WTC11 (cell line): ENCODE data around the gene DCX.

Experiments used
- FOXJ3 ChIP-seq: sonication (generic); formaldehyde crosslinking; IDR thresholded peaks from 2 replicates; pipeline ENCODE4 v1.9.0; 2021; ENCODE audit warnings: missing genetic modification reagents, mild to moderate bottlenecking, borderline replicate concordance
- SP1 ChIP-seq: sonication (generic); formaldehyde crosslinking; conservative IDR thresholded peaks from 2 replicates; pipeline ENCODE4 v1.8.1; 2022; ENCODE audit warnings: missing genetic modification reagents
- TP53 ChIP-seq: sonication (generic); formaldehyde crosslinking; IDR thresholded peaks from 2 replicates; pipeline ENCODE4 v1.8.1; 2023; ENCODE audit warnings: mild to moderate bottlenecking, missing genetic modification reagents
- ZNF396 ChIP-seq: fragments of 250-450 bp; sonication (Bioruptor Pico); IDR thresholded peaks from 2 replicates; pipeline ENCODE4 v1.8.0; 2021; ENCODE audit warnings: mild to moderate bottlenecking, moderate library complexity, borderline replicate concordance
- TF ChIP-seq, protein P1 (sequence below): fragments of 200-600 bp; IDR thresholded peaks from 2 replicates; pipeline ENCODE4 v1.8.0; 2022; ENCODE audit warnings: antibody characterized with exemption
- TF ChIP-seq, protein P2 (sequence below): sonication (generic); formaldehyde crosslinking; IDR thresholded peaks from 2 replicates; pipeline ENCODE4 v1.8.0; 2023; ENCODE audit warnings: mild to moderate bottlenecking, missing genetic modification reagents

DNA sequence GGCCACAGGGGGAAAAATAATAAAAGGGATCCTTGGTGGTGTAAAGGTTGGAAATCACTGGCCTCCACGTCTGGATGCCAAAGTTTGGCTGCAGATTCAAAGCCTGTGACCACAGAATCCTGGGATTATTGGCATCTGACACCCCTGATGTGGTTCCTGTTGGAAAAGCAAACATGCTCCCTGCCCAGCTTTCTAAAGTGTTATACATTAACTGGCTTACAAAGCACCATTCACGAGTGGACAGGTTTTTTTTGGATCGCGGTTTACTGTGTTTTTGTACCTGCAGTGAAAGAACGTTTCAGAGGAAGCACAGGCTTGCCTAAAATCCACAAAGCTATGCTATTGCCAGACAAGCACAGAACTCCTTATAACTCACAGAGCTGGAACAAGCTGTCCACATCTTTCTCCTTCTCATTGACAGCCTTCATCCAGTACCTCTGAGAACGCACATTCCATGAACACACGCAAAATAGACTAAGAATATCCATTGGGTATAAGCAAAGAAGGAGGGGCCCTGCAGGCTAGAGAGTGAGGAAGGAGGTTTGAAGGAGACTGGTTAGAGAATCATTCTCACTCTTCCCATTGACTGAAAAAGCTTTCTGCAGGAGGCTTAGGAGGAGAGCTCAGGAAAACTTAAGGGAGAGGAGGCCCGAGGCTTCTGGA lies 127.2 kb downstream of the DCX start:
- TF ChIP-seq, protein P1, sequence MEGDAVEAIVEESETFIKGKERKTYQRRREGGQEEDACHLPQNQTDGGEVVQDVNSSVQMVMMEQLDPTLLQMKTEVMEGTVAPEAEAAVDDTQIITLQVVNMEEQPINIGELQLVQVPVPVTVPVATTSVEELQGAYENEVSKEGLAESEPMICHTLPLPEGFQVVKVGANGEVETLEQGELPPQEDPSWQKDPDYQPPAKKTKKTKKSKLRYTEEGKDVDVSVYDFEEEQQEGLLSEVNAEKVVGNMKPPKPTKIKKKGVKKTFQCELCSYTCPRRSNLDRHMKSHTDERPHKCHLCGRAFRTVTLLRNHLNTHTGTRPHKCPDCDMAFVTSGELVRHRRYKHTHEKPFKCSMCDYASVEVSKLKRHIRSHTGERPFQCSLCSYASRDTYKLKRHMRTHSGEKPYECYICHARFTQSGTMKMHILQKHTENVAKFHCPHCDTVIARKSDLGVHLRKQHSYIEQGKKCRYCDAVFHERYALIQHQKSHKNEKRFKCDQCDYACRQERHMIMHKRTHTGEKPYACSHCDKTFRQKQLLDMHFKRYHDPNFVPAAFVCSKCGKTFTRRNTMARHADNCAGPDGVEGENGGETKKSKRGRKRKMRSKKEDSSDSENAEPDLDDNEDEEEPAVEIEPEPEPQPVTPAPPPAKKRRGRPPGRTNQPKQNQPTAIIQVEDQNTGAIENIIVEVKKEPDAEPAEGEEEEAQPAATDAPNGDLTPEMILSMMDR, result no peak
- TF ChIP-seq ZNF396 (CRISPR knock-in tag), result no peak
- no peak for TF ChIP-seq SP1 (CRISPR knock-in tag)
- TF ChIP-seq TP53 (CRISPR knock-in tag), result no peak
- TF ChIP-seq, protein P2, sequence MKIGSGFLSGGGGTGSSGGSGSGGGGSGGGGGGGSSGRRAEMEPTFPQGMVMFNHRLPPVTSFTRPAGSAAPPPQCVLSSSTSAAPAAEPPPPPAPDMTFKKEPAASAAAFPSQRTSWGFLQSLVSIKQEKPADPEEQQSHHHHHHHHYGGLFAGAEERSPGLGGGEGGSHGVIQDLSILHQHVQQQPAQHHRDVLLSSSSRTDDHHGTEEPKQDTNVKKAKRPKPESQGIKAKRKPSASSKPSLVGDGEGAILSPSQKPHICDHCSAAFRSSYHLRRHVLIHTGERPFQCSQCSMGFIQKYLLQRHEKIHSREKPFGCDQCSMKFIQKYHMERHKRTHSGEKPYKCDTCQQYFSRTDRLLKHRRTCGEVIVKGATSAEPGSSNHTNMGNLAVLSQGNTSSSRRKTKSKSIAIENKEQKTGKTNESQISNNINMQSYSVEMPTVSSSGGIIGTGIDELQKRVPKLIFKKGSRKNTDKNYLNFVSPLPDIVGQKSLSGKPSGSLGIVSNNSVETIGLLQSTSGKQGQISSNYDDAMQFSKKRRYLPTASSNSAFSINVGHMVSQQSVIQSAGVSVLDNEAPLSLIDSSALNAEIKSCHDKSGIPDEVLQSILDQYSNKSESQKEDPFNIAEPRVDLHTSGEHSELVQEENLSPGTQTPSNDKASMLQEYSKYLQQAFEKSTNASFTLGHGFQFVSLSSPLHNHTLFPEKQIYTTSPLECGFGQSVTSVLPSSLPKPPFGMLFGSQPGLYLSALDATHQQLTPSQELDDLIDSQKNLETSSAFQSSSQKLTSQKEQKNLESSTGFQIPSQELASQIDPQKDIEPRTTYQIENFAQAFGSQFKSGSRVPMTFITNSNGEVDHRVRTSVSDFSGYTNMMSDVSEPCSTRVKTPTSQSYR (CRISPR knock-in tag), result no peak
- no peak for TF ChIP-seq FOXJ3 (CRISPR knock-in tag)
